ENCODE measurements around the gene AKAP6. TPM values are rescaled to one million over a fixed set of nuclear protein-coding genes. Genes with fewer than 3 reads are reported as not detected.

Gene AKAP6
- total RNA-seq, 1 donor from 2014 or later: 0.53 TPM

DNA sequence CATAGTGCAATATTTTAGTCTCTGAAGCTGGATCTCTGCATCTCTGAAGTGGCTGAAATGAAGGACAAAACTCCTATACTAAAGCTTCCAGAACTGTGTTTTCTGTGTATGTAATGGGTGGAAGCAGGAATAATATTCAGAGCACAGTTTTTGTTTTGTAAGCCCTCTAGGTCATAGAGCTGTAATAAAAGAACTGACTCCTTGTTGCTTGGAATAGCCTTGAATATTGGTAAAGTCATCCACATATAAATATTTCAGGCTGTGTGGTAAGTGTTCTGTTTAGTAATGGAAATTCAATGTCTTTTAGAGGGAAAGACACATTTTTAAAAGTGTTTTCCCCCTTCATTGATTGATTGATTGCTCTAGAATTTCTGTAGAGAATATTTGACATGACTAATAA lies 18.2 kb upstream of the AKAP6 start:
- intact Hi-C loops (cut with micrococcal nuclease): no loop called here
- Mint-ChIP-seq H3K4me1 (no peaks in the 10 kb centered on the region), H3K36me3 (ENCODE audit: low read depth) (no peaks in the 10 kb centered on the region), H3K4me3 (no peak overlapping the region), H3K27ac (no peak overlapping the region), H3K27me3 (no peaks in the 10 kb centered on the region), H3K9me3 (no peaks in the 10 kb centered on the region)
- no peak for DNase-seq
- POLR2A ChIA-PET: no interaction called here
- TF ChIP-seq, protein P1, sequence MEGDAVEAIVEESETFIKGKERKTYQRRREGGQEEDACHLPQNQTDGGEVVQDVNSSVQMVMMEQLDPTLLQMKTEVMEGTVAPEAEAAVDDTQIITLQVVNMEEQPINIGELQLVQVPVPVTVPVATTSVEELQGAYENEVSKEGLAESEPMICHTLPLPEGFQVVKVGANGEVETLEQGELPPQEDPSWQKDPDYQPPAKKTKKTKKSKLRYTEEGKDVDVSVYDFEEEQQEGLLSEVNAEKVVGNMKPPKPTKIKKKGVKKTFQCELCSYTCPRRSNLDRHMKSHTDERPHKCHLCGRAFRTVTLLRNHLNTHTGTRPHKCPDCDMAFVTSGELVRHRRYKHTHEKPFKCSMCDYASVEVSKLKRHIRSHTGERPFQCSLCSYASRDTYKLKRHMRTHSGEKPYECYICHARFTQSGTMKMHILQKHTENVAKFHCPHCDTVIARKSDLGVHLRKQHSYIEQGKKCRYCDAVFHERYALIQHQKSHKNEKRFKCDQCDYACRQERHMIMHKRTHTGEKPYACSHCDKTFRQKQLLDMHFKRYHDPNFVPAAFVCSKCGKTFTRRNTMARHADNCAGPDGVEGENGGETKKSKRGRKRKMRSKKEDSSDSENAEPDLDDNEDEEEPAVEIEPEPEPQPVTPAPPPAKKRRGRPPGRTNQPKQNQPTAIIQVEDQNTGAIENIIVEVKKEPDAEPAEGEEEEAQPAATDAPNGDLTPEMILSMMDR (IDR thresholded peaks at IDR 0.05): no peak
- CTCF ChIA-PET: interaction anchor here (0.6 kb wide), 1 partner anchor 1845 kb away, joined by 3 read pairs; no protein-coding TSS in a partner anchor
- ATAC-seq (ENCODE audit: low read depth): no peak

DNA sequence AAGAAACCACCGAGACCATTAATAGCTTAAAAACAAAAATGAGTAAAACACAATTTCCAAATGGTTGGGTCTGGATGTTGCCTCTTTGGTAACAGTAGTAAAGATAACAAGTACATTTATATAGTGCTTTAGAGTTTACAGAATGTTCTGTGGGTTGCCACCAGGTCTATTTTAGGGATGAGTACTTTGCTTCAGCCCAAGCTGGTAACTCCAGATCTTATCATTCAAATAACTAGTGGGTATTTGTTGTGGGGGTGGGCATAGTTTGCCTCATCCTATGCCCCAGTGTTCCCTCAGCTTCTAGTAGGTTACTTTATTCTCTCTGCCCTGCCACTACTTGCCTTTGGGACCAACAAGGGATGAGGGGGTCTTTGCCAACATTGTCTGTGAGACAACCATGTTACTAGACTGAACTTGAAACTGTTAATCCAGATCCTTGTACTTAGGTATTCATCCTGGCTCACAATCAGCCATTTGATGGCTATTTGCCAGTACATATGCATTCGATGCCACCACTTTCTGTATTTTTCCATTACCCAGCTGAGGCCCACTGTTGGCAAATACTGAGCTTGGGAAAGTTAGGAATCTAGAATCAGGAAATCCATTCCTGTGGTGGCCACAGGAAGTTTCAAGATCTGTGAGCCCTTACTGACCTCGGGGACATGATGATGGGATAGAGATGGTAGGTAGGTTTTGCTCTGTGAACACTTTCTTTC lies 17.6 kb upstream of the AKAP6 start:
- intact Hi-C loops (cut with micrococcal nuclease): no loop called here
- ATAC-seq (ENCODE audit: low read depth) (no peak), DNase-seq (no peak)
- POLR2A ChIA-PET: no interaction called here
- Mint-ChIP-seq H3K9me3 (no peaks in the 10 kb centered on the region), H3K4me3 (no peak overlapping the region), H3K27me3 (no peaks in the 10 kb centered on the region), H3K36me3 (ENCODE audit: low read depth) (no peaks in the 10 kb centered on the region), H3K27ac (no peak overlapping the region), H3K4me1 (no peaks in the 10 kb centered on the region)
- TF ChIP-seq, protein P1 (IDR thresholded peaks at IDR 0.05): no peak
- CTCF ChIA-PET: interaction anchor here (0.6 kb wide), 1 partner anchor 1846 kb away, joined by 3 read pairs; no protein-coding TSS in a partner anchor

DNA sequence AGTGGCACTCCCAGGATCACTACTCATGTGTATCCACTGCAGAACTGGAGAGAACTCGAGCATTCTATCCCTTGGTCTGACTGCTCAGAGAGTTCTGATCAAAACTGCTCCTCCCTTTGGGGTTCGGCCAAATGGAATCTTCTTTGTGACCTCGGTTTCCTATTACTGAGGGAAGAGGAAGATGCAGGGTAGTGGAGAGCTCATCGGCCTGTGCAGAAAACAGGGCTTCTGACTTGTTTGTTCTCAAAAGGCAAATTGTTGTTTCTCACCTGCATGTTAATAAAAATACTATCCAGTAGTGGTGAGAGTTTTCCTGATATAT lies 17.1 kb upstream of the AKAP6 start:
- DNase-seq (no peak), ATAC-seq (ENCODE audit: low read depth) (no peak)
- Mint-ChIP-seq H3K4me3 (no peak overlapping the region), H3K27ac (no peak overlapping the region), H3K27me3 (no peaks in the 10 kb centered on the region), H3K36me3 (ENCODE audit: low read depth) (no peaks in the 10 kb centered on the region), H3K4me1 (no peaks in the 10 kb centered on the region), H3K9me3 (no peaks in the 10 kb centered on the region)
- POLR2A ChIA-PET: no interaction called here
- CTCF ChIA-PET: no interaction called here
- intact Hi-C loops (cut with micrococcal nuclease): no loop called here
- TF ChIP-seq, protein P1 (IDR thresholded peaks at IDR 0.05): no peak

DNA sequence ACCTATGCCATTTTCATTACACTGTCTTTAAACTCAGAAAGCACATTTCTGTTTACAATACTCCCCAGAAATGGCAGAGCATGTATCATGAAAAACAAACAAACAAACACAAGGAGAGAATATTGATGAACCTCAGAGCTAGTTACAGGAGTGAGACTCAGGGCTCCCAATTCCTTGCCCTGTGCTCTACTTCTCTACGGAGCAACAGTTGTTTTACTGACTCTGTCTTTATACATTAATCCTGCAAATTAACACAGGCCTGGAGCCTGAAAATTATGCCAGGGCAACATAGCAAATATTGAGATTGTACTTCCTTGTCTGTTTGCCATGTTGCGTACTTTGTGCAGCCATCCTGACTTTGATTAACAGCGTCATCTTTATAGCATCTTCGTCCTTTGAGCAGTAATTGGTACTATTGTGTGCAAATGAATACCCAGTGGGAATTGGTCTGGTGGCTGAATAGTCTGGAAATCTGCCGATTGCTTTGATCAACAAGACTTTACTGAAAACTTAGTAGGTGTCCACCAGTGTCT lies 15.2 kb upstream of the AKAP6 start:
- ATAC-seq (ENCODE audit: low read depth) (no peak), DNase-seq (no peak)
- CTCF ChIA-PET: no interaction called here

DNA sequence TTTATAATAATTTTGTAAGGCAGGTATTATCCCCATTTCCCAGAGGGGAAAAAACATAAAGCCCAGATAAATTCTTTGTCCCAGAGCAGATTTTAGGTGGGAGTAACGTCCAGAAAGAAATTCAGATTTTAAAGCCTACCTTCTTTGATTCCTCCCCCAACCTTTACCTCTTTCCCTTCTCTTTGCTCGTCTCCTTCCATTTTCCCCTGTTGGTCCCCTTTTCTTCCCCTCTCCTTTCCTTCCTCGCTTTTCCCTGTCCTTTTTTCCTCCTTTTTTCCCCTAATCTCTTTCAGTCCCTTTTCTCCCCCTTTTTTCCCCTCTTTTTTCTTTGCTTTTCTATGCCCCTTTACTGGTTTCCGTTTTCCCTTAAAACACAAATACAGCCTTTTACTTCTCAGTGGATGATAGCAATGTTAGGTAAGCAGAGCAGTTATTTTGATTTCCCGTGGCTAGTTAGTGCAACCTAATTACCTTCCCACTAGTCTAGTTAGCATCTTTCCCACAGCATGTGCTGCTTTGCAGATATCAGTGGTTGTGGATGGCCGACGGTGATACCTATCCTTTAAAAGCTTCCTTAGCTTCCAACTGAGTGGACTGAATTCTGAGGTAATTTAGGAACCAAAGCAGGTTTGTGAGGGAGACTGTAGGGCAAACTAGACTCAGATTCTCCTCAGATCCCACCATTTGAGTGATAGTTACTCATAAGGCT lies 10.9 kb upstream of the AKAP6 start:
- no peak overlapping the region for H3K27ac Mint-ChIP-seq

More for the DNA sequence above, 15.2 kb upstream of the AKAP6 start:
- TF ChIP-seq, protein P1 (IDR thresholded peaks at IDR 0.05): no peak
- Mint-ChIP-seq H3K4me1 (no peaks in the 10 kb centered on the region), H3K9me3 (no peaks in the 10 kb centered on the region), H3K4me3 (no peak overlapping the region), H3K36me3 (ENCODE audit: low read depth) (no peaks in the 10 kb centered on the region), H3K27me3 (no peaks in the 10 kb centered on the region), H3K27ac (no peak overlapping the region)
- intact Hi-C loops (cut with micrococcal nuclease): no loop called here
- POLR2A ChIA-PET: no interaction called here

More for the DNA sequence above, 10.9 kb upstream of the AKAP6 start:
- DNase-seq (no peak), ATAC-seq (ENCODE audit: low read depth) (no peak)
- TF ChIP-seq, protein P1 (IDR thresholded peaks at IDR 0.05): no peak
- Mint-ChIP-seq H3K9me3 (no peaks in the 10 kb centered on the region), H3K4me3 (no peak overlapping the region), H3K27me3 (no peaks in the 10 kb centered on the region), H3K36me3 (ENCODE audit: low read depth) (no peaks in the 10 kb centered on the region), H3K4me1 (no peaks in the 10 kb centered on the region)
- CTCF ChIA-PET: no interaction called here
- POLR2A ChIA-PET: no interaction called here
- intact Hi-C loops (cut with micrococcal nuclease): no loop called here
